Measurements from ENCODE around the gene AKR1E2. TPM values are rescaled to one million over a fixed set of nuclear protein-coding genes. Genes with fewer than 3 reads are reported as not detected.

The AKR1E2 gene
- polyA plus RNA-seq, 1 donor, result 12.9 TPM

DNA sequence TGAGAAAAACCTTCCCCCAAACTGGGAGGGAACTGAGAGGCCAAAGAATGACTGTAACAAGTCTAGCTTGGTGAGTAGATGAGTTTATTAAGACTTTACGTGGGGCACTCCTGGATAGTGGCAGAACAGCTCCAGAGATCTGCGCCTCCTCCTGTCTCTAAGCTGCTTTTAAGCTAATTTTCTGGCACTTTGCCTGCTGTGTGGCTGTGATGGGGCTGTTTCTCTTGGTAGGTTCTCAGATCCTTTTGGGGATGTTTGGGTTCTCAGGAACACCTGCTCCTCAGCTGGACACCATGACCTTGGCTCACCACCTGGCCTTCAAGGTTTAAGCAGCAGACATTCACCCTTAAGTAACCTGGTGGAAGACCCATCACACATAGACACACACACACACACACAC is 68.3 kb downstream of the AKR1E2 start:
- DNase-seq, result no peak

Other genes with a start within 250 kb of the AKR1E2 start
- gene AKR1C1, start 137.2 kb downstream of the AKR1E2 start, polyA plus RNA-seq (ENCODE audit: insufficient read length), result 15.3 TPM
- 8.5 TPM for gene AKR1C2, start 177.7 kb downstream of the AKR1E2 start, polyA plus RNA-seq (ENCODE audit: insufficient read length)

All from left kidney (tissue), 2 donors.